ENCODE measurements around the gene PSME3IP1.

DNA sequence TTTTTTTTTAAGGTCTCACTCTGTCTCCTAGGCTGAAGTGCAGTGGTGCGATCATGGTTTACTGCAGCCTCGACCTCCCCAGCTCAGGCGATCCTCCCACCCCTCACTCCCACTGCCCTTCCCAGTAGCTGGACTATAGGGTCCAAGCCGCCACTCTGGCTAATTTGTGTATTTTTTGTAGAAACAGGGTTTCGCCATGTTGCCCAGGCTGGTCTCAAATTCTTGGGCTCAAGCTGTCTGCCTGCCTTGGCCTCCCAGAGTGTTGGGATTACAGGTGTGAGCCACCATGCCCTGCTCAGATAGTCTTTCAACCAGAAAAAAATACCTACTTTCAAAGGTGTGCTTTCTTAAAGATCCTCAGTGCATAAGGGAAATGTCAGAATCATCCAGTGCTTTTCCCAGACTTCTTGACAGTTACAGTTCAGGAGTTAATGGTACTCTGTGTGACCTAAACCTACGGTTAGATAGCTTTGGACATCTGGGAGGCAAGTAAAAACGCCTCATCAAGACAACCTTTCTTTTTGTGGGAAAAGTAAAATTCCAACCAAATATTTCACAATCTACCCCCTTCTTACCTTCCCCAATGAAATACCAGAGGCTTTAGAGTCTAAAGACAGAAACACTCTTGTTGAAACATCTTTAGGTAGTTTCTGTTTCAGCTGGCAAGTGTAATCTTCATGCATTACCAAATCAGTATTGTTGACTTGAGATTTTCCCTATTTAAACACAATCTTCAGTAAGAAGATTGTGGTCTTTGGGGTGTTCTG lies 7.1 kb upstream of the PSME3IP1 start:
- no peak for TF ChIP-seq CTCF (IDR thresholded peaks at IDR 0.05; ENCODE audit: low read depth, low read length, poor library complexity, severe bottlenecking)
- TF ChIP-seq EZH2phosphoT487 (IDR thresholded peaks at IDR 0.05; ENCODE audit: borderline replicate concordance, low read length) = no peak

Measured in DOHH2 (cell line).